Gastroesophageal sphincter (tissue), 3 donors: Measurements from ENCODE around the gene PRR5L.
"Not testable (repeated sequence)": the region's sequence is repeated elsewhere in the genome, so short reads cannot be mapped to it uniquely, and the experiment has no call there.

ENCODE experiments used
- CTCF ChIP-seq, 4 experiments: fragments of 200-600 bp in 2 of 4; fragments of 450-650 bp in 2 of 4; sonication (generic) in 1 of 4; IDR thresholded peaks; one replicate each; pipeline ENCODE4 v1.5.1; 2017 to 2019; ENCODE audit warnings: antibody characterized with exemption in 4 of 4, mild to moderate bottlenecking in 2 of 4, moderate library complexity in 2 of 4
- EP300 ChIP-seq: sonication (generic); formaldehyde crosslinking; IDR thresholded peaks from one replicate; pipeline ENCODE4 v1.6.1; 2017; ENCODE audit warnings: antibody characterized with exemption, mild to moderate bottlenecking
- POLR2AphosphoS5 ChIP-seq: sonication (generic); formaldehyde crosslinking; IDR thresholded peaks from one replicate; pipeline ENCODE4 v1.6.1; 2017; ENCODE audit warnings: antibody characterized with exemption

GRCh38 chr11:36324956-36325355 lies 28.9 kb downstream of the PRR5L start:
- TF ChIP-seq CTCF (IDR thresholded peaks at IDR 0.05); POLR2AphosphoS5; EP300: not testable (repeated sequence)
